GM12892 (cell line): Measurements from ENCODE around the gene LLGL1.

Experiments
- DNase-seq: peaks from one replicate; pipeline ENCODE4 v3.0.0; 2011; ENCODE audit not compliant: insufficient read length
- FAIRE-seq: peaks from 2 replicates; lab custom pipeline; 2011; peaks lifted over from hg19 to GRCh38; lab: Jason Lieb, UNC
- POLR2A ChIP-seq: IDR thresholded peaks from 2 replicates; pipeline ENCODE4 v1.6.1; 2011; ENCODE audit warnings: low read depth, low read length, control low read depth
- POLR2AphosphoS5 ChIP-seq: IDR thresholded peaks from 2 replicates; pipeline ENCODE4 v1.6.1; 2011; ENCODE audit warnings: low read depth, low read length, control low read depth
- TAF1 ChIP-seq: IDR thresholded peaks from 2 replicates; pipeline ENCODE4 v1.6.1; 2011; ENCODE audit warnings: low read depth, mild to moderate bottlenecking, control low read depth, low read length, borderline replicate concordance

Gene LLGL1

DNA sequence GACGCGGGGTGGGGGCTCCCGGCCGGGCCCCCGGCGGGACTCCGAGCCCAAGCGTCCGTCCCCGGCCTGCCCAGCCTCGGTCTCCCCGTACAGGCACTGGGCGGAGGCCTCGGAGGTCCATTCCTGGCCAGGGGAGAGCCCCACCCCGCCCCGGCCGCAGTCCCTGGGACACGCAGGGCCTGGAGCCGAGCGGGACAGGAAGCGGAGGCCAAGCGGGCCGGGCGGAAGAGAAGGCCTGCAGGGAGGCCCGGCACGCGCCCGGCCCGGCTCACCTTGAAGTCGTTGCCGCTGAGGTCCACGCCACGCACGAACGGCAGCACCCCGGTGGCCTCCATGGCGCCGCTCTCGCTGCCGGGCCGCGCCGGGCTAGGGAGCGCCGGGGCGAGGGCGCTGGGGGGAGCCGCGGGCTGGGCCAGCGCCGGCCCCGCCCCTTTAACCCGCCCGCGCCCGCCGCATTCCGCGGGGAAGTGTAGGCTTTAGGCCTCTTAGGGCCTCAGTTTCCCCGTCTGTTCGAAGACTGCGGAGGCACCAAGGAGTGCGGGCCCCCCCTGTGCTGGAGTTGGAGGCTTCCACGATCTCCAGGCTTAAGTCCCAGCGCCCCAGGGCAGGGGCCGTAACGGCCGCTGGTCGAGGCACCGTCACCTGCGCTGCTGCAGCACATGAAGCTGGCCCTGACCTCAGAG is 33.1 kb downstream of the LLGL1 start, which contains the start of gene FLII:
TSS of gene FLII (minus strand) at position 383 of the 683 bp plus-strand sequence. CDS start at position 335, 48 bp downstream.
- FAIRE-seq (peak; percentile 94), DNase-seq (peak; percentile 68)
- 0 out of 2 replicates have a peak, but pooled peaks have one; percentile 12 for TF ChIP-seq TAF1
- peak; percentile 49; the same call in 1 of the 2 replicates for TF ChIP-seq POLR2A
- TF ChIP-seq POLR2AphosphoS5: no peak

DNA sequence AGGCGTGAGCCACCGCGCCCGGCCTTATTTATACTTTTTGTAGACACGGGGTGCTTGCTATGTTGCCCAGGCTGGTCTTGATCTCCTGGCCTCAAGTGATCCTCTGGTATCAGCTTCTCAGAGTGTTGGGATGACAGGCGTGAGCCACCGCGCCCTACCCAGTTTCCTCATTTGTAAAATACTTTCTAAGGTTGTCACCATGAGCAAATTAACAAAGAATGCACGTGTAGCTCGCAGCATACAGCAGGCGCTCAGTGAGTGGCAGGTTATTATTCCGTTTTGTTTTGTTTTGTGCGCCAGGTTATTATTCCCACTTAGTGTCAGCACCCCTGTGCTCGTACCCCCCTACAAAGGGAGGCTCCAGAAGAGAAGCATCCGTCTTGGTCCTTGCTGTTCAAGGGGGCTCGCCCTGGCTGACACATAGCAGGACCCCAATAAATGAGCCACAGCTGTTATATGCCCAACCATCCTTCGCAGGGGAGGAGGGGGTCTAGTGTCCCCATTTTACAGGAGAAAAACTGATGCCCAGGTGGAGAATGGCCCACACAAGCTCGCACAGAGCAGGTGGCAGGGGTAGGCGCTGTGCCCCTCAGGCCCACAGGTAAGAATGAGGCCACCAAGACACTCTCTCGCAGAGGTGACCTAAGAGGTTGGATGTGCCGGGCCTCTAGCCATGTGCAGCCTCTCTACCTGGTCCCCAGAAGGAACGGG is 34.3 kb downstream of the LLGL1 start:
- no peak for DNase-seq
- no peak for FAIRE-seq
- TF ChIP-seq POLR2AphosphoS5: no peak

- TF ChIP-seq POLR2A (no peak), POLR2AphosphoS5 (no peak), TAF1 (no peak)
- DNase-seq: peak; percentile 99
- FAIRE-seq: peak; percentile 96
Measured at GRCh38 chr17:18260332-18261145, 35.1 kb downstream of the LLGL1 start, which contains the start of gene MIEF2. MIEF2 (plus strand) TSS chr17:18260662; CDS start chr17:18262721, 2,059 bp downstream.

DNA sequence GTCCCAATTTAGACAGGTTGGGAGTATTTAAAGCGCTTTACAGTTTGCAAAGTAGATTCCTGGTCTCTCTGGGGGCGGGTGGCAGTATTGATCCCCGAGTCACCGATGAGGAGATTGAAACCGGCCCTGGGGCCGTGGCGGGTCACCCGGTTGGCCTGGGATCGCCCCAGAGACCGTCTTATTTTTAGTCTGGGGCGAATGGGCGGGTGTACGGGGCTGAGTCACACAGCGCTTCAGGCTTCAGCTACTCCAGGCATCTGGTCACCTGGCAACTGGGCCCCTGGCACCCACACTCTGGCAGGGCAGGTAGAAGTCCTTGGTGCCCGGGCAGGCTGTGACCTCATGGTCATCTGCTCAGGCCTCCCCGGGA is 35.7 kb downstream of the LLGL1 start:
- TF ChIP-seq TAF1: no peak
- no peak for TF ChIP-seq POLR2A
- no peak for TF ChIP-seq POLR2AphosphoS5
- DNase-seq (peak; percentile 65), FAIRE-seq (peak; percentile 74)

- TF ChIP-seq TAF1: no peak
- no peak for TF ChIP-seq POLR2A
- TF ChIP-seq POLR2AphosphoS5: no peak
- FAIRE-seq (no peak), DNase-seq (no peak)
Measured at GRCh38 chr17:18261659-18262058, 36.2 kb downstream of the LLGL1 start.

GRCh38 chr17:18262111-18262510 is 36.7 kb downstream of the LLGL1 start:
- no peak for TF ChIP-seq POLR2A
- TF ChIP-seq POLR2AphosphoS5: no peak
- TF ChIP-seq TAF1: no peak
- DNase-seq (no peak), FAIRE-seq (no peak)

- no peak for FAIRE-seq
- no peak for DNase-seq
- TF ChIP-seq TAF1 (no peak), POLR2A (no peak), POLR2AphosphoS5 (no peak)
Measured at GRCh38 chr17:18262641-18263040, 37.2 kb downstream of the LLGL1 start.

GRCh38 chr17:18263885-18264682 is 38.6 kb downstream of the LLGL1 start:
- TF ChIP-seq POLR2A (no peak), TAF1 (no peak), POLR2AphosphoS5 (no peak)
- no peak for DNase-seq
- FAIRE-seq: no peak

- FAIRE-seq (no peak), DNase-seq (no peak)
- TF ChIP-seq POLR2A: no peak
- no peak for TF ChIP-seq TAF1
- no peak for TF ChIP-seq POLR2AphosphoS5
Measured at GRCh38 chr17:18267366-18267765, 41.9 kb downstream of the LLGL1 start.

- TF ChIP-seq POLR2AphosphoS5 (no peak), TAF1 (no peak), POLR2A (no peak)
- no peak for DNase-seq
- no peak for FAIRE-seq
Measured at GRCh38 chr17:18267927-18268711, 42.7 kb downstream of the LLGL1 start.
